GM21360 (cell line): ENCODE results near the gene MTX2.
"Not testable (repeated sequence)": the region's sequence is repeated elsewhere in the genome, so short reads cannot be mapped to it uniquely, and the experiment has no call there.

Source experiments
- ATAC-seq: cut with Tn5 transposase; IDR thresholded peaks from one replicate; pipeline ENCODE4 v1.9.1; 2021; ENCODE audit warnings: mild to moderate bottlenecking, moderate library complexity; ENCODE audit not compliant: unreplicated experiment

The MTX2 gene

GRCh38 chr2:176284461-176285049 lies 15.3 kb downstream of the MTX2 start:
- ATAC-seq = no peak

- no peak for ATAC-seq
Measured at GRCh38 chr2:176285321-176285720, 16.1 kb downstream of the MTX2 start.

- ATAC-seq = no peak
Measured at GRCh38 chr2:176291335-176291734, 22.1 kb downstream of the MTX2 start.

- peak; percentile 94 for ATAC-seq
Measured at GRCh38 chr2:176291809-176292283, 22.6 kb downstream of the MTX2 start.

- no peak for ATAC-seq
Measured at GRCh38 chr2:176292608-176293007, 23.4 kb downstream of the MTX2 start.

- ATAC-seq = no peak
Measured at GRCh38 chr2:176293334-176293733, 24.1 kb downstream of the MTX2 start.

- ATAC-seq = no peak
Measured at GRCh38 chr2:176297067-176297466, 27.8 kb downstream of the MTX2 start.

- no peak for ATAC-seq
Measured at GRCh38 chr2:176297737-176298136, 28.5 kb downstream of the MTX2 start.

- not testable (repeated sequence) for ATAC-seq
Measured at GRCh38 chr2:176306020-176306419, 36.8 kb downstream of the MTX2 start.

- no peak for ATAC-seq
Measured at GRCh38 chr2:176317199-176317598, 48.0 kb downstream of the MTX2 start.

GRCh38 chr2:176317623-176318065 lies 48.4 kb downstream of the MTX2 start:
- no peak for ATAC-seq

- ATAC-seq = no peak
Measured at GRCh38 chr2:176321916-176322315, 52.7 kb downstream of the MTX2 start.

GRCh38 chr2:176324862-176325261 lies 55.6 kb downstream of the MTX2 start:
- no peak for ATAC-seq

GRCh38 chr2:176325732-176326131 lies 56.5 kb downstream of the MTX2 start:
- ATAC-seq = no peak

GRCh38 chr2:176328149-176328548 lies 58.9 kb downstream of the MTX2 start:
- no peak for ATAC-seq

GRCh38 chr2:176330612-176331011 lies 61.4 kb downstream of the MTX2 start:
- ATAC-seq = no peak

- no peak for ATAC-seq
Measured at GRCh38 chr2:176331646-176332045, 62.4 kb downstream of the MTX2 start.

- no peak for ATAC-seq
Measured at GRCh38 chr2:176334729-176335128, 65.5 kb downstream of the MTX2 start.

- ATAC-seq = no peak
Measured at GRCh38 chr2:176338395-176338794, 69.2 kb downstream of the MTX2 start.

- no peak for ATAC-seq
Measured at GRCh38 chr2:176339208-176339607, 70.0 kb downstream of the MTX2 start.

GRCh38 chr2:176356251-176356650 lies 87.0 kb downstream of the MTX2 start:
- ATAC-seq = no peak

GRCh38 chr2:176364273-176364977 lies 95.2 kb downstream of the MTX2 start:
- ATAC-seq = no peak

- ATAC-seq = no peak
Measured at GRCh38 chr2:176368349-176368748, 99.1 kb downstream of the MTX2 start.
